Kidney tubule cell (primary cell): ENCODE results near the gene FGGY.
A peak's percentile ranks its signal among the peaks of the same experiment; 100 is the strongest.
"Not testable (repeated sequence)": the region's sequence is repeated elsewhere in the genome, so short reads cannot be mapped to it uniquely, and the experiment has no call there.

Source experiments
- DNase-seq: peaks from one replicate; pipeline ENCODE4 v3.0.0-alpha.2; 2018; ENCODE audit warnings: low spot score

FGGY gene

GRCh38 chr1:59735927-59736326, 439.0 kb downstream of the FGGY start:
- not testable (repeated sequence) for DNase-seq

GRCh38 chr1:59736744-59737143, 439.9 kb downstream of the FGGY start:
- no peak for DNase-seq

- DNase-seq = no peak
Measured at GRCh38 chr1:59737638-59738037, 440.7 kb downstream of the FGGY start.

- DNase-seq = no peak
Measured at GRCh38 chr1:59738152-59738551, 441.3 kb downstream of the FGGY start.

GRCh38 chr1:59738591-59739015, 441.7 kb downstream of the FGGY start:
- peak; percentile 20 for DNase-seq

- DNase-seq = no peak
Measured at GRCh38 chr1:59739111-59739510, 442.2 kb downstream of the FGGY start.

GRCh38 chr1:59742526-59742925, 445.6 kb downstream of the FGGY start:
- DNase-seq = no peak

GRCh38 chr1:59743324-59744091, 446.6 kb downstream of the FGGY start:
- no peak for DNase-seq

- no peak for DNase-seq
Measured at GRCh38 chr1:59747420-59748024, 450.6 kb downstream of the FGGY start.

- DNase-seq = no peak
Measured at GRCh38 chr1:59748123-59748522, 451.2 kb downstream of the FGGY start.

GRCh38 chr1:59750328-59751003, 453.6 kb downstream of the FGGY start:
- peak; percentile 84 for DNase-seq

GRCh38 chr1:59751004-59751395, 454.1 kb downstream of the FGGY start:
- no peak for DNase-seq

- peak; percentile 17 for DNase-seq
Measured at GRCh38 chr1:59751801-59752200, 454.9 kb downstream of the FGGY start.

GRCh38 chr1:59752556-59753414, 455.9 kb downstream of the FGGY start:
- DNase-seq = no peak

GRCh38 chr1:59755069-59755685, 458.3 kb downstream of the FGGY start:
- DNase-seq = no peak

- no peak for DNase-seq
Measured at GRCh38 chr1:59757197-59757747, 460.4 kb downstream of the FGGY start.

- peak; percentile 82 for DNase-seq
Measured at GRCh38 chr1:59759156-59759925, 462.4 kb downstream of the FGGY start.

- DNase-seq = no peak
Measured at GRCh38 chr1:59761443-59761842, 464.5 kb downstream of the FGGY start.

GRCh38 chr1:59763418-59763817, 466.5 kb downstream of the FGGY start:
- DNase-seq = no peak

- DNase-seq = no peak
Measured at GRCh38 chr1:59765011-59765730, 468.3 kb downstream of the FGGY start.
